Dedifferentiated amniotic fluid mesenchymal stem cell (primary cell): ENCODE results near the gene ARHGAP19.
"Not testable (repeated sequence)": the region's sequence is repeated elsewhere in the genome, so short reads cannot be mapped to it uniquely, and the experiment has no call there.

Experiments
- DNase-seq: peaks from one replicate; pipeline ENCODE4 v3.0.0-alpha.2; 2016; ENCODE audit errors: extremely low spot score

Gene ARHGAP19

DNA sequence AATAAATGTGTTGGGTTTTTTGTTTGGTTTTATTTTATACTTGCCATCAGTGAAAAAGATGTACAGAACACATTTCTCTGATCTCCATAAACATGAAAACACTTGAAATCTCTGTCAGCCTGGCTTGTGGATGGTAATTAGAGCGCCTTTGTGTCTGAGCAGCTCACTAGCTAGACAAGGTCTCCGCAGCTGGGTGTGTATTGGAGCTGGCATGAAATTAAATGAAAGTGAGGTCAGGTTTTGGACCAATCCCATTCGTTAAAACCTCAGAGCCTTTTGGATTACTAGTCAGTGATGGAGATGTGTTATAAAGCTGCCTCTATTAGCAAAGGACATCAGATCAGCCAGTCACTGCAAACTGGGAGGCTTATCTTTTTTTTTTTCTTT is 29.4 kb upstream of the ARHGAP19 start:
- no peak for DNase-seq

DNA sequence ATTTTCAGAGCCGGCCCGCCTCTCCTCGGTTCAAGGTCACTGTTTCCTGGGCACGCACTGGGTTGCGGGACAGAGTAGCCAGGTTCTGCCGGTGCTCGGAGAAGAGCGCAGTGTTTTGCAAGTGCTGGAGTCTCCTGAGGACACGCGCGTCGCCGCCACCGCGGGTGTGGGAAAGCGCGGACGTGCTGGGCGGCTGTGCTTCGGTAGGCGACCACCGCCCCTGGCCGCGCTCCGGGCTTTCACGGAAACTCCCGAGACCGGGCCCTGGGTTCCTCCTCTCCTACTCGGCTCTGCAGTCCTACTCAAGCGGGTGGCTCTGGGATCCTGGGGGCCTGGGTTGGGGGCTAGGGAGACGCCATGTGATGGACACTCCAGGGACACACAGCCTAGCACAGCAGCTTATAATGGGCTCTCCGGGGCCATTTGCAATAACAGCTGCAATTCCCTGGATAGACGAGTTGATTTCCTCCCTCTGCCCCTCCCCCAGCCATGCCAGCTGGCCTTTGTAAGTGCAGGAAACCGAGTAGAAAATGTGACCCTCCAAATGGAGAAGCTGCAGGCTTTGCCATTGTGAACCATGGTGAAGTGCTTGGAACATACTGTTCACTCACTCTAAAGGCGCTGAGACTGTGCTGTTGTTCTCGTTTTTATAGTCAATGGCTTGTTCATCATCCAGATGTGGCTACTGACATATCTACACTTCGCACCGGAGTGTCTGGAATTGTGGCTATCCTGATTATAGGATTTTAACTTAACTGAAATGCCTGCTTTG is 28.8 kb upstream of the ARHGAP19 start:
- DNase-seq = no peak

DNA sequence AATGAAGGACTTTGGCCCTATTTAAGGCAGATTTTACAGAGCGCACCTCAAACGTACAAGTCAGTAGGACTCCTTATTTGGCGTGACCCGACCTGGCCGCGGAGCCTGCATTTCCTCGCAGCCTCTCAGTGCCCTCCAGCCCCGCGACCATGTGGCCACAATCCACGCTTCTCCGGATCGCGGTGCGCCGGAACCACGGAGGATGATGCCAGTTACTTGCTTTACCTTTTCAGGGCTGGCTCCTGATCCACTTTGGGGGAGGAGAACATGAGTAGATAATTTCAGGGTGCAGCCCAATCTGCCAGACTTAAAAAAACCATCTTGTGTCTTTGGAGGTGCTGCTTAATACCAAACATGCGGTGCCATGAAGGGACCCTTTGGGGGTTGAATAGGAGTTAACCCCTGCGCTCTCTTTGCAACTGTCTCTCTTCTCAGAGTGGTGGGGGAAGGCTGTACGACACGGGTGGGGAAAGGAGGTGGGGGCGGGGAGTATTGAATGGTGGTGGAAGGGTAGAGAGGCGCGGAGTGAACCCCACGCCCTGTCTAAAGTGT is 28.1 kb upstream of the ARHGAP19 start:
- DNase-seq = no peak

DNA sequence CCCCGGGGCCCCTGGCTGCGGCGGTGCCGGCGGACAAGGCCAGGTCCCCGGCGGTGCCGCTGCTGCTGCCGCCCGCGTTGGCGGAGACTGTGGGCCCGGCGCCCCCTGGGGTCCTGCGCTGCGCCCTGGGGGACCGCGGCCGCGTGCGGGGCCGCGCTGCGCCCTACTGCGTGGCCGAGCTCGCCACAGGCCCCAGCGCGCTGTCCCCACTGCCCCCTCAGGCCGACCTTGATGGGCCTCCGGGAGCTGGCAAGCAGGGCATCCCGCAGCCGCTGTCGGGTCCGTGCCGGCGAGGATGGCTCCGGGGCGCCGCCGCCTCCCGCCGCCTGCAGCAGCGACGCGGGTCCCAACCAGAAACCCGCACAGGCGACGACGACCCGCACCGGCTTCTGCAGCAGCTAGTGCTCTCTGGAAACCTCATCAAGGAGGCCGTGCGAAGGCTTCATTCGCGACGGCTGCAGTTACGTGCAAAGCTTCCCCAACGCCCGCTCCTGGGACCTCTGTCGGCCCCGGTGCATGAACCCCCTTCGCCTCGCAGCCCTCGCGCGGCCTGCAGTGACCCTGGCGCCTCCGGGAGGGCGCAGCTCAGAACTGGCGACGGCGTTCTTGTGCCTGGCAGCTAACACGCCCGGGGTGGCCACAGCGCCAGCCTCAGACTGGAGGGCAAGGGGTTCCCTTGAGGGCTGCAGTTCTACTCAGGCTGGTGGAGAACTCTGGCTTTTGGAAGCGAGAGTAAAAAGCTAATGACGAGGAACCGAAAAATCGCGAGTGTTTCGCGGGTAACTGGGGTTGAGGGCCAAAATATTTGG is 27.4 kb upstream of the ARHGAP19 start:
- no peak for DNase-seq

DNA sequence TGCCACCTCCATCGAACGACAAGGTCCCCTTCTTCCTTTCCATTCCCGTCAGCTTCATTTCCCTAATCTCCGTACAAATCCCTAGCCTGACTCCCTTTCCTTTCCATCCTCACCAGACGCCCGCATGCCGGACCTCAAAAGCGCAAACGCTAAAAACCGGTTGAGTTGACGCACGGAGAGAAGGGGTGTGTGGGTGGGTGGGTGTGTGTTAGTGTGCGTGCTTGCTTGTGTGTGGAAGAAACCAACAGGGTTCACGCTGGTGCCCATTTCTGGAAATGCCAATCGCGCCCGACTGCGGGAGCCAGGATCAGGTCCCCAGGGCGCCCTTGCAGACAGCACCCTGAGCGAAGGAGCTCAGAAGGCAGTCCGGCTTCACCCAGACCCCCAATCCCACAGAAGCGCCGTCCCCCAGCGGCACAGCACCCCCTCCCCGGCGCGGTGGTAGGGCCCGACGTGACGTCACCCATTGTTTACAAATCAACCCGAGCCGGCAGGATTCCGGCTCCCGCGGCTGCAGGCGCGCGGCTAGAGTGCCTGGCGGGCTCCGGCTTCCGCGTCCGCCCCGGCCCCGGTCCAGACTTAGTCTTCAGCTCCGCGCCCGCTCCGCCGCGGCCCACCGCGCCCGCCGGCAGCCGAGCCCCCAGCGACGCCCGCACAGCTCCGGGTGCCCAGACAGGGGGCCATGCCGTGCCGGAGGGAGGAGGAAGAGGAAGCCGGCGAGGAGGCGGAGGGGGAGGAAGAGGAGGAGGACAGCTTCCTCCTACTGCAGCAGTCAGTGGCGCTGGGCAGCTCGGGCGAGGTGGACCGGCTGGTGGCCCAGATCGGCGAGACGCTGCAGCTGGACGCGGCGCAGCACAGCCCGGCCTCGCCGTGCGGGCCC is 26.6 kb upstream of the ARHGAP19 start, which contains the start of gene FRAT1:
TSS of gene FRAT1 (plus strand) at position 500 of the 880 bp plus-strand sequence. CDS start at position 683, 183 bp downstream.
- peak; percentile 82 for DNase-seq

DNA sequence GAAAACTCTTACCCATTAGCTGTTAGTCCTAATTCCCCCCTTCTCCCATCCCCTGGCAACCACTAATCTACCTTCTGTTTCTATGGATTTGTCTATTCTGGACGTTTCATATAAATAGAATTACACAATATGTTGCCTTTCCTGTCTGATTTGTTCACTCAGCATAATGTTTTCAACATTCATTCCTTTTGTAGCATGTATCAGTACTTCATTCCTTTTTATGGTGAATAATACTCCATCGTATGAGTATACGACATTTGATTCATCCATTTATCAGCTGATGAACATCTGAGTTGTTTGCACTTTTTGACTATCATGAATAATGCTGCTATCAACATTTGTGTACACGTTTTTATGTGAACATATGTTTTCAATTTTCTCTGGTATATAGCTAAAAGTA is 22.2 kb upstream of the ARHGAP19 start:
- no peak for DNase-seq

DNA sequence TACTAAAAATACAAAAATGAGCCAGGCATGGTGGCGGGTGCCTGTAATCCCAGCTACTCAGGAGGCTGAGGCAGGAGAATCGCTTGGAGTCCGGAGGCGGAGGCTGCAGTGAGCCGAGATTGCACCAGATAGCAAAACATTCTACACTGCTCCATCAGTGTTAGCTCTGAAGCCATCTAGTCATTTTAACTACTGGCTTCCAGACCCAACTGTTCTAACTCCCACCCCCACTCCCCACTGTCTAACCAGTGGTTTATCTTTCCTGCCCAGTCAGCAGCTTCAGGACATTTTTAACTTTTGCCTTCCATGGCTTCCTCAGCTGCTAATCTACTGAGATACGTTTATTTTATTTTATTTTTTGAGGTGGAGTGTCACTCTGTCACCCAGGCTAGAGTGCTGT is 20.5 kb upstream of the ARHGAP19 start:
- DNase-seq = no peak

DNA sequence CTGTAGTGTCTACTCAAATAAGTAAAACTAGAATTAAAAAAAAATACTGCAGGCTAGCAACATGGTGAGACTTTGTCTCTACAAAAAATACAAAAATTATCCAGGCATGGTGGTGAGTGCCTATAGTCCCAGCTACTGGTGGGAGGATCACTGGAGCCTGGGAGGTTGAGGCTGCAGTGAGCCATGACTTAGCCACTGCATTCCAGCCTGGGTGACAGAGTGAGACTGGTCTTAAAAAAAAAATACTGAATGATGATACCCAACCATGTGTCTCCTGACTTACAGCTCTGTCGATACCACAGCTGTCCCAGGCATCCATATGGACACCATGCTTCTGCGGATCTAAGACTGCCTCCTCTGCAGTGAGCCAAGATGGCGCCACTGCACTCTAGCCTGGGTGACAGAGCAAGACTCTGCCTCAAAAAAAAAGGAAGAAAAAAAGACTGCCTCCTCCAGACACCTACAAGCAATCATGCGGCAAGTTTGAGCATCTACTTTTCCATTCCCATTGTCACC is 18.7 kb upstream of the ARHGAP19 start:
- DNase-seq = no peak

DNA sequence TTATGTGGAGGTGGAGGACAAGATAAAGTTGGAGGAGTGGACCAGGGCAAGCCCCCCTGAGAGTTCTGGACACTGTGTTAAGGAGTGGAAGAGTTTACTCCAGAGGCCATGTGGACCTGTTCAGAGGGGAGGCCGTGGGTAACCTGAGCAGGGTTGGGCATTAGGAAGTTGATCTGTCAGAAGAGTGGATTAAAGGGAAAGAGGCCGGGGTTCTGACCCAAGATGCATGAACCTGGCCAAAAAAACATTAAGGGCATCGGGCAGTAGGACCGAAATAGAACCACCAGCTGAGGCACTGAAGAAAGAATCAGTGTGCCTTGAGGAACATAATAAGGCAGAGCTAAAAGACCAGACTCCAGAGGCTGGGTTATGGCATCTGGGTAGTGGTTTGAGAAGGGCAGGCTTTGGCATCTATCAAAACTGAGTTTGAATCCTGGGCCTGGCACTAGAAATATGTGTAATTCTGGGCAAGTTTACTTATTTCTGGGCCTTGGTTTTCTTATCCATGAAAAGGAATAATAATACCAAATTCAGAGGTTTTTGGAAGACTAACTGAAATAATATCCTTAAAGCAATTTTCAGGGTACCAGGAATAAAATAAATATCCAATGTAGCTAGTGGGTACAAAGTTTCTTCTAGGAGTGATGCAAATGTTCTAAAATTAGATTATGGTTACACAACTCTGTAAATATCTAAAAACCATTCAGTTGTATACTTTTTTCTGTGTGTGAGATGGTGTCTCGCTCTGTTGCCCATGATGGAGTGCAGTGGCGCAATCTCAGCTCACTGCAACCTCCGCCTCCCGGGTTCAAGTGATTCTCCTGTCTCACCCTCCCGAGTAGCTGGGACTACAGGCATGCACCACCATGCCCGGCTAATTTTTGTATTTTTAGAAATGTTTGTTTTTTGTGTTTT is 15.7 kb upstream of the ARHGAP19 start:
- no peak for DNase-seq

DNA sequence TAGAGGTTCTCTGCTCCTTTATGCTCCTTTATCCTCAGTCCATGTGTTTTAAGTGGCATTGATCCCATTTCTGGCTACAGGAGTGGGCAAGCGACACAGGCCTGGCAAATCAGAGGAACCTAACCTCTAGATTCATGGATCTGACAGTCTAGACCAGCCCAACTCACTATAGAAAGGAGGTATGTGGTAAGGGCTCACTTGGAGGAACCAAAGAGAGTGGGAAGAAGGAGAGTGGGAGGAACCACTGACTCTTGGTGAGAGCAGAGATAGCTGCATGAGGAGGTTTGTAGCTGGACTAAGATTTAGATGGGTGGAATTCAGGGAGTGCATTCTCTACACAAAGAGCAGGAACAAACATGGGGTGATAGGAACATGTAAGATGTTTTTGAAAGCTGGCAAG is 15.0 kb upstream of the ARHGAP19 start:
- no peak for DNase-seq

DNA sequence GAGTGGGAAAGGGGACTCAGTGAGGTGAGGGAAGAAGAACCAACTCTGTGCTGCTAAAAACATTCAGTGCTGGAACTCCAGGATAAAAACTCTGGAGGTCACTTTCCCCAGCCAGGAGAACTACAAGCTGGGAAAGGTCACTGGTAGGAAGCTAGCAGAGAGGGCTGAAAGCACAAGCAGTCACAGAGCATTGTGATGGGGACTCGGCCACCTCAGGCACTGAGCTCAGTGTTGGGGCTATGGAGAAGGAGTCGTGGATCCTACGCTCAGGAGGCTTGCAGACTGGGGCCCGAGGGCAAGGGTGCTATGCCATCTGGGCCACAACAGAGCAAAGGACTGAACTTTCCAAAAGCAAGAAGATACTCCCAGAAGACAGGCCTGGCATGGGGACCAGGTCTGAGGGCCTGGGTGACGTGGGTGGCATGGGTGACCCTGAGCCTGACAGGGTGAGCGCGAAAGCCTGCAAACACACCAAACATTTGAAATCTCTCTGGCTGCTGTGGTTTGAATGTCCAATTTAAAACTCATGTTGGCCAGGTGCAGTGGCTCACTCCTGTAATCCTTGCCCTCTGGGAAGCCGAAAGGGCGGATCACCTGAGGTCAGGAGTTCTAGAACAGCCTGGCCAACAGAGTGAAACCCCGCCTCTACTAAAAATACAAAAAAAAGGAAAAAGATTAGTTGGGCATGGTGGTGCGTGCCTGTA is 9.8 kb upstream of the ARHGAP19 start:
- DNase-seq = no peak

DNA sequence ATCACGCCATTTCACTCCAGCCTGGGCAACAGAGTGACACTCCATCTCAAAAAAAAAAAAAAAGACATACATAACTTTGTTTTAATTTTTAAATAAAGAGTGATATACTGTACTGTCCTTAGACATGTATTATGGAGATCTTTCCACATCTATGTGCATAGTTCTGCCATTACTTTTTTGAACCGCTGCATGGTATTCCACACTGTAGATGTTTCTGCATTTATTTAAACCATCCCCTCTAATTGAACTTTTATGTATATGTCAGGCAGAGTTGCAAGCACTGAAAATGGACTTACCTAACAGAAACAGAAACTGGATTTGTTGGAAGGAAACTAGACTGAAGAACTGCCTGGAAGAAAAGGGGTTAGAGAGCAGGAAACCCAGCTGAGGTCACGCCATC is 8.5 kb upstream of the ARHGAP19 start:
- no peak for DNase-seq

DNA sequence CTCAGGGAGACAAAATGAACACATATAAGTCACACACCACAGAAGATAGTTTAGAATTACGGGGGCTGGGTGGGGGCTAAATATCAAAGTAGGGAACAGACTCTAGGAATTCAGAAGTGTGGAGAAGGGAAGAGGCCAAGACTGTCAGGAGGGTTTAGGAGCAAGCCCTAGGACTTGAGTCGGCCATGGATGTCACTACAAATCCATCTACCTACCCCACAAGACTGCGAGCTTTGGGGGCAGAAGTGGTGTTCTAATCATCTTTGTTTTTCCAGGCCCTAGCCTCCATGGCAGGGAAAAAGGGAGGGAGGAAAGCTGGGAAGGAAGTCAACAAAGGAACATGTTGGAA is 5.8 kb upstream of the ARHGAP19 start:
- no peak for DNase-seq

DNA sequence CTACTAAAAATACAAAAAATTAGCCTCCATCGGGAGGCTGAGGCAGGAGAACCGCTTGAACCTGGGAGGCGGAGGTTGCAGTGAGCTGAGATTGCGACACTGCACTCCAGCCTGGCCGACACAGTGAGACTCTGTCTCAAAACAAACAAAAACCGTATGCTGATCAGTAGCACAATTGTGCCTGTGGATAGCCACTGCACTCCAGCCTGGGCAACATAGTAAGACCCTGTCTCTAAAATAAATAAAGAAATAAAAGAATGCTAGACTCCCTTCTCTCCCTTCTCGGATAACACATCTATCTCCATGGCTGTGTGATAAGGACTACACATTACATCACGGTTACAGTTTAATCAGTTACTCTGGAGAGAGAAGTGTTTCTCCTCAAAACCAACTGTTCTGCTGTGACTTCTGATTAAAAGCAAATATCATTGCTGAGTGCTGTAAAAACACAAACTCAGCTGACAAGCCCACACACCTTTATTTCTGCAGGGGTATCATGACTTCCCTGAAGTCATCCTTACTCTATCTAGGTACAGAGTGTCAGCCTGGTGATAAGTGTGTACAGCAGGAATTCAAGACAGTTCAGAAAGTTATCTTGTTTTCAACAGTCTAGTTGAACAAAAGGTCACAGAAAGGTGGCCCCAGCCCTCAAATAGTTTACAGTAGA is 5.3 kb upstream of the ARHGAP19 start:
- DNase-seq = no peak

DNA sequence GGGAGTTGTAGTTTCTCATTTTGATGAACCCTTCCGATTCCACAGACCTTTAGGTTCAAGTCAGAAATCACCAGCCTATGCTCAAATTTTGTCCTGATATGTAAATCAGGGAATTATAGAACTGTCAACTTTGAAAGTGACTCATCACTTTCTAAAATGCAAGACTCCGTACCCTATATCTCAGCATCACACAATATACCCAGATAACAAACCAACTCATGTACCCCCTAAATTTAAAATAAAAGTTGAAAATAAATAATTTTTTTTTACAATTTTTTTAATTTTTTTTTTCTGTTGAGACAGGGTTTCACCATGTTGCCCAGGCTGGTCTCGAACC is 393 bp upstream of the ARHGAP19 start:
- no peak for DNase-seq

DNA sequence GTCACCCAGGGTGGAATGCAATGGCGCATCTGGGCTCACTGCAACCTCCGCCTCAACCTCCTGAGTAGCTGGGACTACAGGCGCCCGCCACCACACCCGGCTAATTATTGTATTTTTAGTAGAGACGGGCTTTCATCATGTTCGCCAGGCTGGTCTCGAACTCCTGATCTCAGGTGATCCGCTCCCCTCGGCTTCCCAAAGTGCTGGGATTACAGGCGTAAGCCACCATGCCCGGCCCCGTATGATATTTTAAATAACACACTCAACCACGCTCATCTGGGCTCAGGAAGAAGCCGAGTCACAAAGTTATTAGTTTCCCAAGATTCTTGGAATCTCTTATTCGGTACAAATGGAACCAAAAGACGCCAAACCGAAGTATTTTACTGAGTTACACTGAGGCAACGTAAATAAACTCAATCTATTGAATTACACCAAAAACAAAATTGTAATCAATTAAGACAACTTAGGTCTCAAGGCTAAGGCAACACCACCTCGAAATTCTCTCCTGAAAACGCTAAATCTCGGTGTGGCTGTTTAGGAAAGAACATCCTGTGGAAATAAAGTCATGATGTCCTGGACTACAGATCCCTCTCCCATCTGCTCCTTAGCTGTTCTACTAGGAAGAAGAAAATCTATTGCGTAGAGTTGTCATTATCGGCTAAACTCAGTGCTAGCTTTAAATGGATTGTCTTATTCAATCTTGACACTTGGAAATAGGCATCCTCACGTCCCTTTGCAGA is 910 bp downstream of the ARHGAP19 start:
- DNase-seq = peak; percentile 17

DNA sequence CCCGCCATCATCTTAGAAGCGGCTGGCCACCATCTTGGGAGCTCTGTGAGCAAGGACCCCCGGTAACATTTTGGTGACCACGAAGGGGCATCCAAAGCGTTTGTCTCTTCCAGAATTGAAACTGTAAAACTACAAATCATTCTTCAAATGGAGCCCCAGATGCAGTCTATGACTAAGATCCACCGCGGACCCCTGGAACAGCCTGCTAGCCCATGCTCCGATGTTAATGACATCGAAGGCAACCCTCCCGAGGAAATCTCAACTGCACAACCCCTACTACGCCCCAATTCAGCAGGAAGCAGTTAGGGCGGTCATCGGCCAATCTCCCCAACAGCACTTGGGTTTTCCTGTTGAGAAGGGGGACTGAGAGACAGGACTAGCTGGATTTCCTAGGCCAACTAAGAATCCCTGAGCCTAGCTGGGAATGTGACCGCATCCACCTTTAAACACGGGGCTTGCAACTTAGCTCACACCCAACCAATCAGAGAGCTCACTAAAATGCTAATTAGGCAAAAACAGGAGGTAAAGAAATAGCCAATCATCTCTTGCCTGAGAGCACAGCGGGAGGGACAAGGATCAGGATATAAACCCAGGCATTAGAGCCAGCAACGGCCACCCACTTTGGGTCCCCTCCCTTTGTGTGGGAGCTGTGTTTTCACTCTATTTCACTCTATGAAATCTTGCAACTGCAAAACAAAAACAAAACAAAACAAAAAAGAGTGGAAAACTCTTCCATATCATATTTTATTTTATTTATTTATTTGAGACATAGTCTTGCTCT is 1.7 kb downstream of the ARHGAP19 start:
- DNase-seq = not testable (repeated sequence)

DNA sequence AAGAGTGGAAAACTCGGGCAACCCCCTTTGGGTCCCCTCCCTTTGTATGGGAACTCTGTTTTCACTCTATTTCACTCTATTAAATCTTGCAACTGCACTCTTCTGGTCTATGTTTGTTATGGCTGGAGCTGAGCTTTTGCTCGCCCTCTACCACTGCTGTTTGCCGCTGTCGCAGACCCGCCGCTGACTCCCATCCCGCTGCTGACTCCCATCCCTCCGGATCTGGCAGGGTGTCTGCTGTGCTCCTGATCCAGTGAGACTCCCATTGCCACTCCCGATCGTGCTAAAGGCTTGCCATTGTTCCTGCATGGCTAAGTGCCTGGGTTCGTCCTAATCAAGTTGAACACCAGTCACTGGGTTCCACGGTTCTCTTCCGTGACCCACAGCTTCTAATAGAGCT is 2.4 kb downstream of the ARHGAP19 start:
- not testable (repeated sequence) for DNase-seq
